Measurements from ENCODE around the gene SORBS1.
A peak's percentile ranks its signal among the peaks of the same experiment; 100 is the strongest.

SORBS1 gene

GRCh38 chr10:95564291-95564690, 3.1 kb upstream of the SORBS1 start:
- no peak for DNase-seq

GRCh38 chr10:95562341-95562965, 1.3 kb upstream of the SORBS1 start:
- DNase-seq: no peak

- DNase-seq: no peak
Measured at GRCh38 chr10:95561864-95562177, 650 bp upstream of the SORBS1 start.

- DNase-seq: peak; percentile 4
Measured at GRCh38 chr10:95560278-95561176, 644 bp downstream of the SORBS1 start.

GRCh38 chr10:95559896-95560277, 1.3 kb downstream of the SORBS1 start:
- DNase-seq: no peak

GRCh38 chr10:95559471-95559870, 1.7 kb downstream of the SORBS1 start:
- no peak for DNase-seq

- no peak for DNase-seq
Measured at GRCh38 chr10:95558593-95559320, 2.4 kb downstream of the SORBS1 start.

- DNase-seq: no peak
Measured at GRCh38 chr10:95556994-95557767, 4.0 kb downstream of the SORBS1 start.

GRCh38 chr10:95553674-95554073, 7.5 kb downstream of the SORBS1 start:
- no peak for DNase-seq

- no peak for DNase-seq
Measured at GRCh38 chr10:95552679-95553342, 8.4 kb downstream of the SORBS1 start.

GRCh38 chr10:95550073-95550672, 11.0 kb downstream of the SORBS1 start:
- DNase-seq: no peak

GRCh38 chr10:95547791-95548435, 13.3 kb downstream of the SORBS1 start:
- DNase-seq: no peak

GRCh38 chr10:95547197-95547596, 14.0 kb downstream of the SORBS1 start:
- no peak for DNase-seq

- no peak for DNase-seq
Measured at GRCh38 chr10:95545981-95546380, 15.2 kb downstream of the SORBS1 start.

- no peak for DNase-seq
Measured at GRCh38 chr10:95544783-95545500, 16.2 kb downstream of the SORBS1 start.

- no peak for DNase-seq
Measured at GRCh38 chr10:95543459-95543858, 17.7 kb downstream of the SORBS1 start.

- no peak for DNase-seq
Measured at GRCh38 chr10:95542761-95543160, 18.4 kb downstream of the SORBS1 start.

- no peak for DNase-seq
Measured at GRCh38 chr10:95542330-95542729, 18.8 kb downstream of the SORBS1 start.

- DNase-seq: no peak
Measured at GRCh38 chr10:95540514-95541052, 20.6 kb downstream of the SORBS1 start.

- no peak for DNase-seq
Measured at GRCh38 chr10:95539560-95540284, 21.4 kb downstream of the SORBS1 start.
